NB4 (cell line): ENCODE data around the gene GNPDA2.

Source experiments
- CTCF ChIP-seq: IDR thresholded peaks from one replicate; pipeline ENCODE4 v1.5.1; 2012; ENCODE audit warnings: low read depth, low read length
- MAX ChIP-seq: IDR thresholded peaks from 2 replicates; pipeline ENCODE4 v1.6.1; 2011; ENCODE audit warnings: low read depth, low read length
- MYC ChIP-seq: IDR thresholded peaks from 2 replicates; pipeline ENCODE4 v1.6.1; 2011; ENCODE audit warnings: low read depth, low read length
- POLR2A ChIP-seq: IDR thresholded peaks from 2 replicates; pipeline ENCODE4 v1.6.1; 2011; ENCODE audit warnings: mild to moderate bottlenecking; ENCODE audit not compliant: insufficient read length; ENCODE audit errors: extremely low read depth

GRCh38 chr4:44725166-44725565 lies 1.2 kb downstream of the GNPDA2 start:
- TF ChIP-seq CTCF (no peak), MAX (no peak), POLR2A (no peak), MYC (no peak)
